Activated T-helper 1 cell treated with anti-CD3 and anti-CD28 coated beads, Interleukin-2, amount 50 U/mL, for 16 hours (primary cell): ENCODE data around the gene PLEKHA7.

ENCODE experiments used
- DNase-seq, 2 donors: peaks; one replicate each; pipeline ENCODE4 v3.0.0-alpha.2; 2020; ENCODE audit warnings: low read depth in 1 of 2, low spot score in 1 of 2

The PLEKHA7 gene

DNA sequence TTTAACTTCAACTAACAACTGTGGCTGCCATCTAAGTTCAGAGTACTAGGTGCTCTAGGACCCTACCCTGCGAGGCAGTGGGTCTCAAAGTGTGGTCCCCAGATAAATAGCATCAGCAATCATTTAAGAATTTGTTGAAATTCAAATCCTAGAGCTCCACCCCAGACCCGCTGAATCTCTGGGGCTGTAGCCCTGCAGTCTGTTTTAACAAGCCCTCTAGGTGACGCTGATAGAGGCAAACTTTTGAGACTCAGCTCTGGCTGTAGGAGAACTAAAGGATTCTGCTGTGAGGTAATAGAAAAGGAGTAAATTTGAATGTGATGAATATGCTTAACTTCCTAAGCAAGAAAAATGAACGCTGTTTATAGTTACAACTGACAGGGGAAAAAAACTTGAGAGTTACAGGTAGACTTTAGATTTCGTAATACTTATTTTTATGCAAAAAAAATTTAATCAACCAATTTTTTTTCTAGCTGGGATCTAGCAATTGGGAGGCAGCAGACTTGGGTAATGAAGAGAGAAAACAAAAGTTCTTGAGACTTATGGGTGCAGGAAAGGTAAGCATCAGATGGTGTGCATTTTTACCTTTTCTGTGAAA lies 270.0 kb downstream of the PLEKHA7 start:
- DNase-seq, result no peak

DNA sequence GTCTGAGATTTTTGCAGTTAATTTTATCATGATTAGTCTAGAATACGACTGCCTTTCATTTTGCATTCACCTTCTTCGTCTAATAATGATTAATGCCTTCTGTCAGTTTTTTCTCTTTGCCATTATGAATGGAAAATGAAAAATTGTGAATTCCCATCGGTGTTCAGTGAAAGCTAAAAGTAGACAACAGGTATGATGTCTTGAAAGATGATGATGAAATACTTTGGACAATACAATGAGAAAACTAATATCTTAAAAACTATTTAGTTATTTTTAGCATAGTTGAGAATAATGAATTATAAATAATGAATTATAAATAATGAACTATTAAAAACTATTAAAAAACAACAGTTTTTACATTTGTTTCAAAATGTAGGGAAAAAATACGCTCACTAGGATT lies 270.7 kb downstream of the PLEKHA7 start:
- no peak for DNase-seq

DNA sequence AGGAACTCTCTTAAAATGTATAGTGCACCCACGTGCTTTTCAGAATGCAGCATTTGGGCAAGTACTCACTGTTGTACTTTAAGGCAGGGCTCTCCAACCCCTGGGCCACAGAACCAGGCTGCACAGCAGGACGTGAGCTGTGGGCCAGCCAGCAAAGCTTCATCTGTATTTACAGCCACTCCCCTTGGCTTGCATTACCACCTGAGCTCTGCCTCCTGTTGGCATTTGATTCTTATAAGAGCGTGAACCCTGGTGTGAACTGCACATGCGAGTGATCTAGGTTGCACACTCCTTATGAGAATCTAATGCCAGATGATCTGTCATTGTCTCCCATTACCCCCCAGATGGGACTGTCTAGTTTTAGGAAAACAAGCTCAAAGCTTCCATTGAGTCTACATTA lies 272.7 kb downstream of the PLEKHA7 start:
- DNase-seq, result no peak

DNA sequence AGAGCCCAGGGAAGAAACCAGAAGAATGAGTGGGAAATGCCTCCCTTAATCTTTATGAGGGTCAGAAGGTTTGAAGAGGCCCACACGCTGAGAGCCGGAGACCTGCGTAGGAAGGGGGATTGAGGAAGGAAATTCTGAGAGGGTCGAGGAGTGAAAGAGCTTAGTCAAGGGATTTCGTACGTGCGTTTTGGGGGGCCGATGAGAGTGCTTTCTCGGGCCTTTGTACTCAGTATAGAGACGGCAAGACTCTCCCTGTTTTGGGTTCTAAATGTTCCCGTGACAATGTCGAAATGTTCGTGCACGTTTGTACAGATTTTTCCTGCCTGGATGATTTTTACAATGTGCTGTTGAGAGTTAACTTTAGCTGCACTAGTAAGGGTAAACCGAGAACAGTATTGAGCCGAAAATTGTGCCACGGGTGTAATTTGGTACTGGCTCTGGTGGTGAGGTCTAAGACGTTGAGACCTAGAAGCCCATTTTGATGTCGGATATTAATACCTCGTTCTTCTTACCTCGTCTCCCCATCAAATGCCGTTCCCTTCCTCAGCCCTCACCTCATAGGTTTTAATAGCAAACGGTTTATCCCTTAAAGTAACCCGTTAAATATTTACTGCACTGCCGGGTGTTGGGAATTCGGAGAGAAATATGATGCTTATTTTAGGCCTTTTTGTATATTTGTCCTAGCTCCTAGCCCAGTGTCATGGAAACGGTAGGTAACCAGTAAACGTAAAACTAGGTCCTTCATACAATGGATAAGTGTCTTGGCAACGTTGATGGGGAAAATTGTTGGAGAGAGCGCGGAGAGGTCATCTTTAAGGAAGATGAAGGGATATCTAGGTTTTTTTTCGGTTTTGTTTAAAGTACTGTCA lies 275.0 kb downstream of the PLEKHA7 start:
- no peak for DNase-seq

DNA sequence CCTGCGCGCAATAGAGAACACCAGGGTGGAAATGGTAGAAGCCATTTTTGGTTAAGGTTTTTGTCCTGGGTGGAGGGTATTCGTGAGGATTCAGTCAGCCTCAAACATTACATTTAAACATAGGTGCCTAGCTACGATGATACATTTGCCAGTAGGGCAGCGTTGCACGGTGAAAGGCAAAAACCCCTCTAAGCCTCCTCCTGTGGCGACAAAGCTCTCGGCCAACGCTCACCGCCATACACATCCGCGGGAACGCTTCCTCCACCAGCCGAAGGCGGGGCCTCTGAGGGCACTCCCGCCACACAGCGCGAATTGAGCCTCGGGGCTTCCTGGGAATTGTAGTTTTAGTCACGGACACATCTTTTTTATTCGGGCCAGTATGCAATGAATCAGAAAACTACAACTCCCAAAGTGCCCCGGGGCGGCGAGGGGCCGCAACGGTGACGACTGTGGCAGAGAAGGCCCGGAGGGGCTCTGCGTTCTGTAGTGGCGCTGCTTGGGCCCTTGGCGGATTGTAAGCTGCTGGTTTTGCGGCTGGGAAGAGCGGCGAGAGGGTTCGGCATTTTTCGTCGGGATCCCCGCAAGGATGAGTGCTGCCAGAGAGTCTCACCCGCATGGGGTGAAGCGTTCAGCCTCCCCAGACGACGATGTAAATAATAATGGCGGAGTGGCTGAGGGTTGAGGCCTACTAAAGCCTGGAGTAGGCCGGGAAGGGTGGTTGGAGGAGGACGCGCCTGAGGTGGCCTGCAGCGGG lies 275.8 kb downstream of the PLEKHA7 start, which contains the start of gene C11orf58:
TSS of gene C11orf58 (plus strand) at position 455 of the 754 bp plus-strand sequence. CDS start at position 587, 132 bp downstream.
- peak; percentile 86 to 89 for DNase-seq

DNA sequence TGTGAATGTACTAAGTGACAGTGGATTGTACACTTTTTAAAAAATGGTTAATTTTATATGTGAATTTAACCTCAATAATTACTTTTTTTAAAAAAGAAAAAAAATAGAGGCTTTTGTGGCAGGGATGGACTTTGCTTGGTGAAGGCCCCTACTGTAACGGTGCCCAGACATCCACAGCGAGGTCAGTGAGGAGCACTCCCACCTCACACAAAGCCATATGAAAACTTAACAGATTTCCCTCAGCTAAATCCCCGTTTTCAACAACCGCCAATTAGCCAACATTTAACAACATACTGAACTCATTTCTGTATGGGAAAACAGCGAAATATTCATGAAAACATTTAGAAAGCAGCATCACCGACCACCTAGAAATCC lies 276.4 kb downstream of the PLEKHA7 start:
- no peak for DNase-seq
